ENCODE data around the gene HYAL1. TPM values are rescaled to one million over a fixed set of nuclear protein-coding genes. Genes with fewer than 3 reads are reported as not detected.
A peak's percentile ranks its signal among the peaks of the same experiment; 100 is the strongest.

Gene HYAL1
- total RNA-seq, 1 donor: 2.6 TPM

- DNase-seq (ENCODE audit: low read depth): no peak
- TF ChIP-seq, protein P1, sequence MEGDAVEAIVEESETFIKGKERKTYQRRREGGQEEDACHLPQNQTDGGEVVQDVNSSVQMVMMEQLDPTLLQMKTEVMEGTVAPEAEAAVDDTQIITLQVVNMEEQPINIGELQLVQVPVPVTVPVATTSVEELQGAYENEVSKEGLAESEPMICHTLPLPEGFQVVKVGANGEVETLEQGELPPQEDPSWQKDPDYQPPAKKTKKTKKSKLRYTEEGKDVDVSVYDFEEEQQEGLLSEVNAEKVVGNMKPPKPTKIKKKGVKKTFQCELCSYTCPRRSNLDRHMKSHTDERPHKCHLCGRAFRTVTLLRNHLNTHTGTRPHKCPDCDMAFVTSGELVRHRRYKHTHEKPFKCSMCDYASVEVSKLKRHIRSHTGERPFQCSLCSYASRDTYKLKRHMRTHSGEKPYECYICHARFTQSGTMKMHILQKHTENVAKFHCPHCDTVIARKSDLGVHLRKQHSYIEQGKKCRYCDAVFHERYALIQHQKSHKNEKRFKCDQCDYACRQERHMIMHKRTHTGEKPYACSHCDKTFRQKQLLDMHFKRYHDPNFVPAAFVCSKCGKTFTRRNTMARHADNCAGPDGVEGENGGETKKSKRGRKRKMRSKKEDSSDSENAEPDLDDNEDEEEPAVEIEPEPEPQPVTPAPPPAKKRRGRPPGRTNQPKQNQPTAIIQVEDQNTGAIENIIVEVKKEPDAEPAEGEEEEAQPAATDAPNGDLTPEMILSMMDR (IDR thresholded peaks at IDR 0.05; ENCODE audit: insufficient read depth, low read depth, low read length): no peak
Observed at GRCh38 chr3:50271314-50271936, 31.9 kb downstream of the HYAL1 start.

DNA sequence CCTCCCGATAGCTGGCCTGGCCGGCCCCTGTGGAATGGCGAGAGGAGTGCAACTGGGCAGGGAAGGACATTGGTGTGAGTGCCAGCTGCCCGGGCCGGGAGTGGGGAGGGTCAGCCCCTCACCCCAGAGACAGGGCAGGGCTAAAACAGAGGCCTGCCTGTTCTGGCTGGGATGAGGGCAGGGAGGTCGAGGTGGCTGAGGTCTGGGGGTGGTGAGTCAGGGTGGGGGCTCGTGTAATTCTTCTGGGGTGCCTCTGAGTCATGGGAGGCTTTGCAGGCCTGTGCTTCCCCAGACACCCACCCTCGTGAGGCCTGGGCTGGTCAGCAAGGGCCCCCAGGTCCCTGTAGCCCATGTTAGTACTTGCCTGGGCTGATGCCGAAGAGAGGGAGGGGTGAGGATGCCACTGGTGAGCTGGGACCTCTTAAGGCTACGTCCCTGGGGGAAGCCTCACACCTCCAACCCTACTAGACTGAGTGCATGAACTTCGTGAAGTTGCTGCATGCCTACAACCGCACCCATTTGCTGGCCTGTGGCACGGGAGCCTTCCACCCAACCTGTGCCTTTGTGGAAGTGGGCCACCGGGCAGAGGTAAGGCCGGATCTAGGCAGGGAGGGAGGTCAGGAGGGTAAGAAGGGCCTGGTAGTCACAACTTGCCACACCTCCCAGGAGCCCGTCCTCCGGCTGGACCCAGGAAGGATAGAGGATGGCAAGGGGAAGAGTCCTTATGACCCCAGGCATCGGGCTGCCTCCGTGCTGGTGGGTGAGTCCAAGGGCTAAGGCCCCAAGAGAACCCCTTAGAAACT lies 32.8 kb downstream of the HYAL1 start:
- no peak overlapping the region for H3K4me3 ChIP-seq (ENCODE audit: low read depth, low read length)
- no peak for DNase-seq (ENCODE audit: low read depth)
- TF ChIP-seq, protein P1 (IDR thresholded peaks at IDR 0.05; ENCODE audit: insufficient read depth, low read depth, low read length): no peak

More at GRCh38 chr3:50271314-50271936, 31.9 kb downstream of the HYAL1 start:
- H3K4me3 ChIP-seq (ENCODE audit: low read depth, low read length): no peak overlapping the region

DNA sequence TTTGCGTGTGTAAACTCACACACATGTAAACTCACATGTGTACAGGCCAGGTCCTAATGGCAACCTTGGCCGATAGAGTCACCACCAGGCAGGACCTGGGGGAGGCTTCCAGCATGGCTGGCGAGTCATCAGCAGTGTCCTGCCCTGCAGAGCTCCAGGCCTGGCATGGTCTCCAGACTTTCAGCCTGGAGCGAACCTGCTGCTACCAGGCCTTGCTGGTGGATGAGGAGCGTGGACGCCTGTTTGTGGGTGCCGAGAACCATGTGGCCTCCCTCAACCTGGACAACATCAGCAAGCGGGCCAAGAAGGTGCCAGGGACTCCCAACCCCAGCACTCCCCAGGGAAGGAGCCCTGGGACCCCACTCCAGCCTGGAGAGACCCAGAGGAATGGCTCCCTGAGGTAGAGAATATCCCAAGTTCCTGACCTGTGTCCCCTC lies 33.4 kb downstream of the HYAL1 start:
- H3K4me3 ChIP-seq (ENCODE audit: low read depth, low read length): no peak overlapping the region
- TF ChIP-seq, protein P1 (IDR thresholded peaks at IDR 0.05; ENCODE audit: insufficient read depth, low read depth, low read length): no peak

DNA sequence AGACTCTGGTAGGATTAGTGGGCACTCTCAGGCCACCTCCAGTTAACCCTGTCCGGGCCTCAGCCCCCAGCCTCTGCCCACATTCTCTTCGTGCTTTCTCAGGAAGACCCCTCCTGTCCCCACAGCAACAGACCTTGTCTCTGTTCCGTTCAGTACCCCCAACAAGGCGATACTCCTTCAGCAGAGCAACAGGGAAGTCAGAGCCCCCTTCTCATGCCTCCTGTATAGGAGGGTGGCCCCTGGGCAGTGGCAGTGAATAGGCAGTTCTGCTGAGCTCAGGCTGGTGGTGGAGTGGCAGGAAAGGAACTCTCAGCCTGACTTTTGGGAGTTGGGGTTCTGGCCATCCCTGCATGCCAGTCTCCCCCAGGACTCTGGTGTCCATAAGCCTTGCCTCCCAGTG lies 33.9 kb downstream of the HYAL1 start:
- H3K4me3 ChIP-seq (ENCODE audit: low read depth, low read length): peak overlapping the region; percentile 32
- no peak for DNase-seq (ENCODE audit: low read depth)
- TF ChIP-seq, protein P1 (IDR thresholded peaks at IDR 0.05; ENCODE audit: insufficient read depth, low read depth, low read length): no peak

More for the DNA sequence above, 33.4 kb downstream of the HYAL1 start:
- DNase-seq (ENCODE audit: low read depth): no peak

DNA sequence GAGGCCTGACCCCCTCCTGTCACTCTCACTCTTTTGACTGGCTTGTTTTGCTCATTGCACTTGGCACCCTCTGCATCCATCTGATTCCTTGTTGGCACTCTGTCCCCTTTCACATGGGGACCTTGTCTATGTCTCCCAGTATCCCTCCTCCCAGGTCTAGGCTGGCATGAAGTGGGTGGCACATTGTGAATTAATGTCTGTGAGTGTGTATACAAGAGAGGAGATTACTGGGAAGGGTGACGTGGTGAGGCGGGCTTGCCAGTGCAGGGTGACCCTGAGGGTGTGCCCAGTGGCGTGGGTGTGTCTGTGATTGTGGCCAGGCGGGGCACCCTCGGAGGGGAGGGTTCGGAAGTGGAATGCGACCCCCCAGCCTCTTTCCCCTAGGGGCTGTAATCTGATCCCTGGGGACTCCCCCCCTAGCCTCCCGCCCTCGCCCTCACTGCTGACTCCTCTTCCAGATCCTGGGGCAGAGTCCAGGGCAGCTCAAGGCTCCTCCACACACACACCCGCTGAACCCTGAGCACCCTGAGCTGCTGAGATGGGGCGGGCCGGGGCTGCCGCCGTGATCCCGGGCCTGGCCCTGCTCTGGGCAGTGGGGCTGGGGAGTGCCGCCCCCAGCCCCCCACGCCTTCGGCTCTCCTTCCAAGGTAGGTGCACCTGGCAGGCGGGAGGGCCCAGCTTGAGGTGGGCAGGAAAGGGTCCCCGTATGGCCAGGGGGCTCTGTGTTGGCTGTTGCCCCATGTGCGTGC lies 34.5 kb downstream of the HYAL1 start, which contains the start of gene SEMA3B:
Gene SEMA3B, plus strand, starts transcription at position 445 of the 749 bp plus-strand sequence. Its CDS starts 94 bp downstream, at position 539.
- H3K4me3 ChIP-seq (ENCODE audit: low read depth, low read length): peak within 1 kb of the TSS; percentile 73
- DNase-seq (ENCODE audit: low read depth): peak; percentile 29
- TF ChIP-seq, protein P1 (IDR thresholded peaks at IDR 0.05; ENCODE audit: insufficient read depth, low read depth, low read length): no peak

- TF ChIP-seq, protein P1 (IDR thresholded peaks at IDR 0.05; ENCODE audit: insufficient read depth, low read depth, low read length): no peak
- DNase-seq (ENCODE audit: low read depth): no peak
- H3K4me3 ChIP-seq (ENCODE audit: low read depth, low read length): peak overlapping the region; percentile 73
Observed at GRCh38 chr3:50268276-50268675, 35.1 kb downstream of the HYAL1 start.
